Neural progenitor cell (in vitro differentiated cells): ENCODE data around the gene SEC14L3.

Experiments
- CTCF ChIP-seq: fragments of 200-600 bp; sonication (generic); IDR thresholded peaks from 2 replicates; pipeline ENCODE4 v1.5.1; 2017; ENCODE audit warnings: antibody characterized with exemption, mild to moderate bottlenecking
- EZH2 ChIP-seq: fragments of 200-600 bp; sonication (generic); IDR thresholded peaks from 2 replicates; pipeline ENCODE4 v1.6.1; 2017; ENCODE audit warnings: antibody characterized with exemption, mild to moderate bottlenecking, moderate library complexity

DNA sequence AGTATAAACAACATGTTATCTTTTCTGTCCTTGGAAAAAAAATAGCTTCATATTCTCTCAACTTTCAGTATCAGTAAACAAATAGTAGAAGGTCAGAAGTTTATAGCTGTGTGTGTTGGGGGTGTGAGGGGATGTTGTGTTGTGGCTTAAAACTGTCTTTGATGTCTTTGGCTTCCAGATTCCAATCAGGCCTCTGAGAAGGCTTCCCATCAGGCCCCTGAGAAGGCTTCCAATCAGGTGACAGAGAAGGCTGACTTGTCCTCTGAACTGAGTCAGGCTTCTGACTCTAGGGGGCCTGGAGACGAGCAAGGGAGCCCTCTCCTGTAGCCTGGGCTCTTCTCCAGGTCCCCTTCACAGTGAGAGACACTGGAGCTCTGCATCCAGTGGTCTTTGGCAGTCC lies 37.0 kb downstream of the SEC14L3 start:
- no peak for TF ChIP-seq CTCF
- no peak for TF ChIP-seq EZH2
